ENCODE data around the gene TTC12. TPM values are rescaled to one million over a fixed set of nuclear protein-coding genes. Genes with fewer than 3 reads are reported as not detected.

The TTC12 gene
- total RNA-seq, 2 experiments from 2014 or later = 17.1 to 21.8 TPM

- H3K27me3 Mint-ChIP-seq = no peaks in the 10 kb centered on the region
- DNase-seq = no peak
- CTCF ChIA-PET = no interaction called here
- H3K9me3 Mint-ChIP-seq = no peaks in the 10 kb centered on the region
- POLR2A ChIA-PET = no interaction called here
- no peaks in the 10 kb centered on the region for H3K4me1 Mint-ChIP-seq
- H3K36me3 Mint-ChIP-seq (ENCODE audit: low read depth) = no peaks in the 10 kb centered on the region
- no peak overlapping the region for H3K27ac Mint-ChIP-seq
- no peak overlapping the region for H3K4me3 Mint-ChIP-seq
These were observed 31.6 kb downstream of the TTC12 start for GRCh38 chr11:113345978-113346377.

- ChIA-PET POLR2A (interaction anchor here (0.6 kb wide), 1 partner anchor 1069 kb away, joined by 3 read pairs; no protein-coding TSS in a partner anchor), CTCF (interaction anchor here (0.6 kb wide), 1 partner anchor 1196 kb away, joined by 3 read pairs; no protein-coding TSS in a partner anchor)
- Mint-ChIP-seq H3K27ac (no peak overlapping the region), H3K4me1 (no peaks in the 10 kb centered on the region), H3K27me3 (no peaks in the 10 kb centered on the region), H3K4me3 (no peak overlapping the region), H3K36me3 (ENCODE audit: low read depth) (peaks cover 13% of the 10 kb centered on the region), H3K9me3 (peaks cover 5% of the 10 kb centered on the region)
- DNase-seq = no peak
These were observed 35.1 kb downstream of the TTC12 start for GRCh38 chr11:113349528-113349927.

- peaks cover 21% of the 10 kb centered on the region for H3K36me3 Mint-ChIP-seq (ENCODE audit: low read depth)
- no peak overlapping the region for H3K27ac Mint-ChIP-seq
- H3K4me3 Mint-ChIP-seq = no peak overlapping the region
- H3K4me1 Mint-ChIP-seq = no peaks in the 10 kb centered on the region
- no peak for DNase-seq
- no peaks in the 10 kb centered on the region for H3K27me3 Mint-ChIP-seq
- peaks cover 6% of the 10 kb centered on the region for H3K9me3 Mint-ChIP-seq
- POLR2A ChIA-PET = no interaction called here
- CTCF ChIA-PET = no interaction called here
These were observed 36.1 kb downstream of the TTC12 start for GRCh38 chr11:113350336-113351067.

- DNase-seq = no peak
- Mint-ChIP-seq H3K36me3 (ENCODE audit: low read depth) (peaks cover 26% of the 10 kb centered on the region), H3K27ac (no peak overlapping the region), H3K4me3 (no peak overlapping the region), H3K4me1 (no peaks in the 10 kb centered on the region), H3K27me3 (no peaks in the 10 kb centered on the region), H3K9me3 (peaks cover 10% of the 10 kb centered on the region)
- ChIA-PET POLR2A (no interaction called here), CTCF (no interaction called here)
These were observed 36.7 kb downstream of the TTC12 start for GRCh38 chr11:113351068-113351450.

GRCh38 chr11:113351480-113351879, 37.1 kb downstream of the TTC12 start:
- Mint-ChIP-seq H3K36me3 (ENCODE audit: low read depth) (peaks cover 30% of the 10 kb centered on the region), H3K9me3 (peaks cover 14% of the 10 kb centered on the region), H3K27me3 (no peaks in the 10 kb centered on the region), H3K27ac (no peak overlapping the region), H3K4me1 (no peaks in the 10 kb centered on the region), H3K4me3 (no peak overlapping the region)
- ChIA-PET POLR2A (no interaction called here), CTCF (no interaction called here)
- no peak for DNase-seq

GRCh38 chr11:113356203-113356602, 41.8 kb downstream of the TTC12 start:
- Mint-ChIP-seq H3K4me3 (no peak overlapping the region), H3K36me3 (ENCODE audit: low read depth) (peaks cover 57% of the 10 kb centered on the region)
- CTCF ChIA-PET = no interaction called here

GRCh38 chr11:113363406-113363805, 49.0 kb downstream of the TTC12 start:
- POLR2A ChIA-PET = no interaction called here

More at GRCh38 chr11:113356203-113356602, 41.8 kb downstream of the TTC12 start:
- Mint-ChIP-seq H3K4me1 (no peaks in the 10 kb centered on the region), H3K27ac (no peak overlapping the region), H3K27me3 (no peaks in the 10 kb centered on the region), H3K9me3 (peaks cover 17% of the 10 kb centered on the region)
- POLR2A ChIA-PET = no interaction called here
- DNase-seq = no peak

GRCh38 chr11:113363996-113364641, 49.7 kb downstream of the TTC12 start:
- Mint-ChIP-seq H3K36me3 (ENCODE audit: low read depth) (peaks cover 8% of the 10 kb centered on the region), H3K27me3 (no peaks in the 10 kb centered on the region)
- DNase-seq = no peak

More at GRCh38 chr11:113363406-113363805, 49.0 kb downstream of the TTC12 start:
- peaks cover 13% of the 10 kb centered on the region for H3K36me3 Mint-ChIP-seq (ENCODE audit: low read depth)
- peaks cover 23% of the 10 kb centered on the region for H3K4me1 Mint-ChIP-seq
- CTCF ChIA-PET = no interaction called here
- H3K27ac Mint-ChIP-seq = no peak overlapping the region
- no peak for DNase-seq
- H3K4me3 Mint-ChIP-seq = no peak overlapping the region
- no peaks in the 10 kb centered on the region for H3K27me3 Mint-ChIP-seq
- no peaks in the 10 kb centered on the region for H3K9me3 Mint-ChIP-seq

GRCh38 chr11:113365895-113366294, 51.5 kb downstream of the TTC12 start:
- no peaks in the 10 kb centered on the region for H3K9me3 Mint-ChIP-seq
- H3K4me3 Mint-ChIP-seq = no peak overlapping the region
- H3K4me1 Mint-ChIP-seq = peaks cover 23% of the 10 kb centered on the region
- POLR2A ChIA-PET = interaction anchor here (0.5 kb wide), 1 partner anchor 834 kb away, joined by 3 read pairs; no protein-coding TSS in a partner anchor
- peak overlapping the region; percentile 32 for H3K27ac Mint-ChIP-seq
- CTCF ChIA-PET = no interaction called here
- H3K36me3 Mint-ChIP-seq (ENCODE audit: low read depth) = no peaks in the 10 kb centered on the region
- DNase-seq = no peak
- H3K27me3 Mint-ChIP-seq = no peaks in the 10 kb centered on the region

More at GRCh38 chr11:113363996-113364641, 49.7 kb downstream of the TTC12 start:
- CTCF ChIA-PET = no interaction called here
- H3K9me3 Mint-ChIP-seq = no peaks in the 10 kb centered on the region
- no peak overlapping the region for H3K4me3 Mint-ChIP-seq
- H3K27ac Mint-ChIP-seq = no peak overlapping the region
- POLR2A ChIA-PET = no interaction called here
- peaks cover 23% of the 10 kb centered on the region for H3K4me1 Mint-ChIP-seq

GRCh38 chr11:113369411-113369810, 55.0 kb downstream of the TTC12 start:
- ChIA-PET CTCF (no interaction called here), POLR2A (no interaction called here)
- peaks cover 16% of the 10 kb centered on the region for H3K4me1 Mint-ChIP-seq
- no peak overlapping the region for H3K27ac Mint-ChIP-seq
- H3K36me3 Mint-ChIP-seq (ENCODE audit: low read depth) = no peaks in the 10 kb centered on the region
- no peaks in the 10 kb centered on the region for H3K9me3 Mint-ChIP-seq
- DNase-seq = no peak
- no peaks in the 10 kb centered on the region for H3K27me3 Mint-ChIP-seq
- no peak overlapping the region for H3K4me3 Mint-ChIP-seq

- no peak for DNase-seq
- Mint-ChIP-seq H3K27me3 (no peaks in the 10 kb centered on the region), H3K36me3 (ENCODE audit: low read depth) (no peaks in the 10 kb centered on the region), H3K9me3 (no peaks in the 10 kb centered on the region), H3K4me1 (peaks cover 11% of the 10 kb centered on the region), H3K4me3 (no peak overlapping the region), H3K27ac (no peak overlapping the region)
- ChIA-PET POLR2A (no interaction called here), CTCF (no interaction called here)
These were observed 56.3 kb downstream of the TTC12 start for GRCh38 chr11:113370634-113371033.

GRCh38 chr11:113372309-113372708, 57.9 kb downstream of the TTC12 start:
- no peaks in the 10 kb centered on the region for H3K4me1 Mint-ChIP-seq
- no peak overlapping the region for H3K27ac Mint-ChIP-seq
- no peaks in the 10 kb centered on the region for H3K9me3 Mint-ChIP-seq
- no peak for DNase-seq
- CTCF ChIA-PET = no interaction called here
- POLR2A ChIA-PET = no interaction called here
- no peak overlapping the region for H3K4me3 Mint-ChIP-seq
- H3K27me3 Mint-ChIP-seq = no peaks in the 10 kb centered on the region
- H3K36me3 Mint-ChIP-seq (ENCODE audit: low read depth) = no peaks in the 10 kb centered on the region

GRCh38 chr11:113373306-113373705, 58.9 kb downstream of the TTC12 start:
- no peaks in the 10 kb centered on the region for H3K4me1 Mint-ChIP-seq
- no peaks in the 10 kb centered on the region for H3K27me3 Mint-ChIP-seq
- H3K36me3 Mint-ChIP-seq (ENCODE audit: low read depth) = no peaks in the 10 kb centered on the region
- no peak for DNase-seq
- ChIA-PET CTCF (interaction anchor here (0.6 kb wide), 1 partner anchor 1153 kb away, joined by 4 read pairs; no protein-coding TSS in a partner anchor), POLR2A (no interaction called here)
- H3K27ac Mint-ChIP-seq = no peak overlapping the region
- no peaks in the 10 kb centered on the region for H3K9me3 Mint-ChIP-seq
- no peak overlapping the region for H3K4me3 Mint-ChIP-seq

Measured in activated CD4-positive, alpha-beta T cell treated with anti-CD3 and anti-CD28 coated beads, Interleukin-2, amount 10 ng/mL, durations not matched to agents 7 days and 5 days (primary cell).